ENCODE results near the gene DNAH9. TPM values are rescaled to one million over a fixed set of nuclear protein-coding genes. Genes with fewer than 3 reads are reported as not detected.

Gene DNAH9
- total and polyA plus RNA-seq, 2 donors (not counting 1 experiment from before 2014, with no cell fraction given): not detected

- H3K9ac ChIP-seq (ENCODE audit: low read length): no peak overlapping the region
- H3K4me1 ChIP-seq (ENCODE audit: control insufficient read depth in 2 of 2, insufficient read depth in 2 of 2, low read length in 2 of 2): no peaks in the 10 kb centered on the region
- Mint-ChIP-seq H3K9me3 (ENCODE audit: insufficient read depth) (peaks cover 7% of the 10 kb centered on the region), H3K4me3 (no peak overlapping the region), H3K27me3 (no peaks in the 10 kb centered on the region), H3K4me1 (no peaks in the 10 kb centered on the region), H3K27ac (no peak overlapping the region)
- H3K4me3 ChIP-seq (ENCODE audit: control extremely low read depth in 1 of 5, extremely low read depth in 1 of 5, insufficient read depth in 1 of 5, low read depth in 2 of 5, low read length in 4 of 5): no peak overlapping the region
- no peaks in the 10 kb centered on the region for H3K36me3 ChIP-seq (replicated peaks in 1 of 2; ENCODE audit: control extremely low read depth in 1 of 2, control insufficient read depth in 1 of 2, extremely low read depth in 1 of 2, insufficient read depth in 2 of 2, low read length in 1 of 2)
- POLR2A ChIA-PET: no interaction called here
- peaks cover 0 to 7% (median 0%) of the 10 kb centered on the region in 3 donors for H3K9me3 ChIP-seq (ENCODE audit: control extremely low read depth in 1 of 3, control insufficient read depth in 2 of 3, insufficient read depth in 1 of 3, low read length in 2 of 3)
- CTCF ChIA-PET: no interaction called here
- H3K27me3 ChIP-seq (replicated peaks in 1 of 4; ENCODE audit: control extremely low read depth in 1 of 4, control insufficient read depth in 3 of 4, insufficient read depth in 4 of 4, low read length in 3 of 4): no peaks in the 10 kb centered on the region
- no peaks in the 10 kb centered on the region for H4K20me1 ChIP-seq (ENCODE audit: control insufficient read depth, insufficient read depth, low read length, poor library complexity, severe bottlenecking)
- no peak overlapping the region for H3K4me2 ChIP-seq (replicated peaks; ENCODE audit: low read depth, low read length, poor library complexity, severe bottlenecking)
- no peaks in the 10 kb centered on the region for H3K79me2 ChIP-seq (ENCODE audit: control insufficient read depth, insufficient read depth, low read length)
- ATAC-seq (ENCODE audit: low read depth): no peak
- TF ChIP-seq CTCF (IDR thresholded peaks at IDR 0.05) (no peak), EZH2 (IDR thresholded peaks at IDR 0.05; ENCODE audit: borderline replicate concordance, insufficient read depth, low read depth, low read length, poor library complexity, severe bottlenecking) (no peak)
- WGBS (ENCODE audit: insufficient coverage): 40% methylated on average over 1 of the region's 2 CpGs
- no peak overlapping the region for H3K27ac ChIP-seq (ENCODE audit: low read length in 2 of 2)
- intact Hi-C loops (cut with micrococcal nuclease): no loop called here
- DNase-seq: no peak
- no peak overlapping the region for H2AFZ ChIP-seq (ENCODE audit: insufficient read depth, low read depth, low read length, poor library complexity, severe bottlenecking)
These were observed 181.6 kb downstream of the DNAH9 start for GRCh38 chr17:11779892-11780291.

GRCh38 chr17:11780621-11781020 lies 182.4 kb downstream of the DNAH9 start:
- no peaks in the 10 kb centered on the region for H3K27me3 Mint-ChIP-seq
- CTCF ChIA-PET: no interaction called here

More at GRCh38 chr17:11780621-11781020, 182.4 kb downstream of the DNAH9 start:
- intact Hi-C loops (cut with micrococcal nuclease): no loop called here
- peaks cover 7% of the 10 kb centered on the region for H3K9me3 Mint-ChIP-seq (ENCODE audit: insufficient read depth)
- H4K20me1 ChIP-seq (ENCODE audit: control insufficient read depth, insufficient read depth, low read length, poor library complexity, severe bottlenecking): no peaks in the 10 kb centered on the region
- no peaks in the 10 kb centered on the region for H3K79me2 ChIP-seq (ENCODE audit: control insufficient read depth, insufficient read depth, low read length)
- no peaks in the 10 kb centered on the region for H3K4me1 Mint-ChIP-seq
- POLR2A ChIA-PET: no interaction called here
- WGBS (ENCODE audit: insufficient coverage): 90% methylated on average over 5 of the region's 5 CpGs
- peaks cover 0 to 7% (median 0%) of the 10 kb centered on the region in 3 donors for H3K9me3 ChIP-seq (ENCODE audit: control extremely low read depth in 1 of 3, control insufficient read depth in 2 of 3, insufficient read depth in 1 of 3, low read length in 2 of 3)
- no peak overlapping the region for H3K27ac Mint-ChIP-seq
- H3K4me2 ChIP-seq (replicated peaks; ENCODE audit: low read depth, low read length, poor library complexity, severe bottlenecking): no peak overlapping the region
- no peak overlapping the region for H3K4me3 Mint-ChIP-seq
- no peak overlapping the region for H2AFZ ChIP-seq (ENCODE audit: insufficient read depth, low read depth, low read length, poor library complexity, severe bottlenecking)
- H3K27ac ChIP-seq (ENCODE audit: low read length in 2 of 2): no peak overlapping the region
- no peak overlapping the region for H3K4me3 ChIP-seq (ENCODE audit: control extremely low read depth in 1 of 5, extremely low read depth in 1 of 5, insufficient read depth in 1 of 5, low read depth in 2 of 5, low read length in 4 of 5)
- no peak overlapping the region for H3K9ac ChIP-seq (ENCODE audit: low read length)
- no peaks in the 10 kb centered on the region for H3K27me3 ChIP-seq (replicated peaks in 1 of 4; ENCODE audit: control extremely low read depth in 1 of 4, control insufficient read depth in 3 of 4, insufficient read depth in 4 of 4, low read length in 3 of 4)
- no peaks in the 10 kb centered on the region for H3K36me3 ChIP-seq (replicated peaks in 1 of 2; ENCODE audit: control extremely low read depth in 1 of 2, control insufficient read depth in 1 of 2, extremely low read depth in 1 of 2, insufficient read depth in 2 of 2, low read length in 1 of 2)
- DNase-seq (no peak), ATAC-seq (ENCODE audit: low read depth) (no peak)
- TF ChIP-seq EZH2 (IDR thresholded peaks at IDR 0.05; ENCODE audit: borderline replicate concordance, insufficient read depth, low read depth, low read length, poor library complexity, severe bottlenecking): no peak
- no peak for TF ChIP-seq CTCF (IDR thresholded peaks at IDR 0.05)
- H3K4me1 ChIP-seq (ENCODE audit: control insufficient read depth in 2 of 2, insufficient read depth in 2 of 2, low read length in 2 of 2): no peaks in the 10 kb centered on the region
